HG03521 (cell line): ENCODE results near the gene MCC.

Experiments
- ATAC-seq: cut with Tn5 transposase; IDR thresholded peaks from one replicate; pipeline ENCODE4 v1.9.1; 2021; ENCODE audit warnings: mild to moderate bottlenecking, moderate library complexity; ENCODE audit not compliant: unreplicated experiment

Gene MCC

GRCh38 chr5:113017881-113018635, 470.2 kb downstream of the MCC start:
- ATAC-seq, result no peak

DNA sequence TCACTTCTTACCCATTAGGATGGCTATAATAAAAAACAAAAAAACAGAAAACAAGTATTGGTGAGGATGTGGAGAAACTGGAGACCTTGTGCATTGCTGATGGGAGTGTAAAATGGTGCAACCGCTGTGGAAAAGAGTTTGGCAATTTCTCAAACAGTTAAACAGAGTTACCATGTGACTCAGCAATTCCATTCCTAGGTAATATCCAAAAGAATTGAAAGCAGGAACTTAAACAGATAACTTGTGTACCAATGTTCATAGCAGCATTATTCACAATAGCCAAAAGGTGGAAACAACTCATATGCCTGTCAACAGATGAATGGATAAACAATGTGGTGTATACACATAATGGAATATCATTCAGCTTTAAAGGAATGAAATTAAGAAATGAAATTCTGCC, 482.8 kb downstream of the MCC start:
- no peak for ATAC-seq

GRCh38 chr5:113003763-113004162, 484.5 kb downstream of the MCC start:
- no peak for ATAC-seq

DNA sequence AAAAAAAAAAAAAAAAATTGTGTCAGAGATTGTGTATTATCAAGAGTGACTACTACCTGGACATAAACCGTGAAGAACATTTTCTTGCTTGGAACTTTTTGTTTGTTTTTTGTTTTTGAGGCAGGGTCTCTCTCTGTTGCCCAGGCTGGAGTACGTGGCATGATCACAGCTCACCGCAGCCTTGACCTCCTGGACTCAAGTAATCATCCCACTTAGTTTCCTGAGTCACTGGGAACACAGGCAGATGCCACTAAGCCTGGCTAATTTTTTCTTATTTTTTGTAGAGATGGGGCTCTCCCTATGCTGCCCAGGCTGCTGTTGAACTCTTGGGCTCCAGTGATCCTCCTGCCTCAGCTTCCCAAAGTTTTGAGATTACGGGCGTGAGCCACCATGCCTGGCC, 485.8 kb downstream of the MCC start:
- no peak for ATAC-seq

- no peak for ATAC-seq
Measured at GRCh38 chr5:113000466-113000865, 487.8 kb downstream of the MCC start.

GRCh38 chr5:112998296-112998695, 490.0 kb downstream of the MCC start:
- no peak for ATAC-seq

GRCh38 chr5:112996830-112997374, 491.4 kb downstream of the MCC start:
- ATAC-seq, result no peak

GRCh38 chr5:112995764-112996618, 492.3 kb downstream of the MCC start:
- ATAC-seq, result peak; percentile 80

GRCh38 chr5:112986224-112986623, 502.0 kb downstream of the MCC start:
- ATAC-seq, result no peak

GRCh38 chr5:112983363-112983762, 504.9 kb downstream of the MCC start:
- no peak for ATAC-seq

GRCh38 chr5:112979723-112980122, 508.5 kb downstream of the MCC start:
- no peak for ATAC-seq

- ATAC-seq, result no peak
Measured at GRCh38 chr5:112978836-112979235, 509.4 kb downstream of the MCC start.

DNA sequence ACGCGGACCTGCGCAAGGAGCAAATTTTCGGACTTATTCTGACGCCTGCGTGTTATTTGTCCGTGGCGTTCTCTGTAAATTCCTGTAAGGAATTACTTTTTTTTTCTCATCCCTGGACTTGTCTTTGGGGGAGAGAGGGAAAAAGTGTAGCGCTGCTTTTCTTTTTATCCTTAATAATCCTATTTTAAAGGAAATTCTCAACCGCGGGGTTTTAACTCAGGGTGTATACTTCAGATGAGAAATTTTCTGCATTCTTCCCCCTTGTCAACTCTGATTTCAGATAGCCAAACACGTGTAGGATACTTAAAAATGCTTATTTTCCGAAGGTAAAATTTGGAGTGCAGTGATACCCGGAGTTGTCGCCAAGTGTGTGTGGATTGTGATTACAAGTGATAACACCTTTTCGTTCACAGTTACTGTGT, 510.8 kb downstream of the MCC start:
- no peak for ATAC-seq

DNA sequence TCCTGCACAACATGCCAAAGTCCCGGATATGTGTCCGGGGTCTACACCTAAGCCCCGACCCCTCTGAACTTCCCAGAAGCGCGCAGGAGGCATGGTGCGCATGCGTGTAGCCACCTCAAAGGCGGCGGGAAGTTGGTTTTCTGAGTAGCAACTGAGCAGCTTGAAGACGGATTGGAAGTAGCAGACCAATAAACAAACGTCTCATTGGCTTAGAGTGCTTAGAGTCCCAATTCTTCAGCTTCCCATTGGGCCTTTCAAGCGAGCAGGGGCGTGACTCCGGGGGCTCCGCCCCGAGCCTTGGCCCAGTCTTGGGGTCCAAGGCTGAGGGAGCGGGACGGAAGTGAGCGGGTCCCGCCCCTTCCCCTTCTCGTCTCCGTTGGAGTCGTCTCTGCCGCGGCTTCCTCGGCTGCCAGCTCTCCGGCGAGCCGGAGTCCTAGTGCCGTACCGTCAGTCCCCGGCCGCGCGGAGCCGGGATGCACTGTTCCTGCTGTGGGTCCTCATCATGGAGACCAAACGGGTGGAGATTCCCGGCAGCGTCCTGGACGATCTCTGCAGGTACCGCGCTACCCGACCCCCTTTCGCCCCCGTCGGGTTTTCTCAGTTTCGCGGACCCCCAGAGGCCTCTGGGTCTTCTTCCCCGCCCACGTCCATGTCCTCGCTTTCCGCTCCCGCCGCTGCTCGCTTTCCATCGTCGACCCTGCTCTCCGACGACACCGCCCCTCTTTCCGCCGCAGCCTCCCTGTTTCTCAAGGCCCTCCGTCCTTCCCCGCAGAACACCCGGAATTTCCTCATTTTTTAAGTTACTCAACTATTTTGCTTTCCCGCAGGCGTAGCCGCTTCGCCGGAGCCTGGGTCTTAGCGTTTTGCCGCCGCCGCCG, 511.6 kb downstream of the MCC start, which contains the start of gene DCP2:
Gene DCP2, plus strand, starts transcription at position 367 of the 878 bp plus-strand sequence. Its CDS starts 136 bp downstream, at position 503.
- ATAC-seq, result peak; percentile 98

GRCh38 chr5:112975721-112976431, 512.4 kb downstream of the MCC start:
- peak; percentile 13 for ATAC-seq

- no peak for ATAC-seq
Measured at GRCh38 chr5:112974901-112975300, 513.4 kb downstream of the MCC start.

DNA sequence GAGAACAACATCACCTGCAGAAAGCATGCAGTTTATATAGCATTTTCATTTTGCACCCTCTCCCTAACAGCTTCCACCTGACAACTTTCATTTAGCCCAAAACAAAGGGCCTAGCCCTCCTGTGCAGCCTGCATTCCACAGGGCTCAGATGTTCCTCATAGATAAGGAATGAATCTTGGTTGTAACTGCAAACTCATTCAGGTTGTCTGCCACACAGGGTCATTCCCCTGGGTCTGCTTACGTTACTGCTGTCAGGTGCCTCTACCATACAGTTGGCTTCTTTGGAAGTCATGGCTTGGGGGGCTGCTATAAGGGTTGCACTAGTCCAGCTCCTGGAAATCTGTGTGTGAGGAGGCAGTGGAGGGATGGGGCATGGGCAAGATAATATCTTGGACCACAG, 514.3 kb downstream of the MCC start:
- no peak for ATAC-seq

- ATAC-seq, result no peak
Measured at GRCh38 chr5:112973036-112973435, 515.2 kb downstream of the MCC start.
